ENCODE results near the gene ANP32A. TPM values are rescaled to one million over a fixed set of nuclear protein-coding genes. Genes with fewer than 3 reads are reported as not detected.
"Not testable (repeated sequence)": the region's sequence is repeated elsewhere in the genome, so short reads cannot be mapped to it uniquely, and the experiment has no call there.

Gene ANP32A
- total and polyA plus RNA-seq, 9 of the 15 experiments (the other 6 are each of a cell fraction or from before 2014, with no cell fraction given) = 13.2 to 656 (median 210) TPM

- Histone ChIP-seq H3K27me3 (ENCODE audit: control insufficient read depth in 2 of 2, insufficient read depth in 2 of 2, low read length in 2 of 2) (no peaks in the 10 kb centered on the region; a peak in 3 of 5 replicates), H3K4me1 (replicated peaks in 1 of 2; ENCODE audit: control insufficient read depth in 2 of 2, insufficient read depth in 2 of 2, low read length in 2 of 2) (no peaks in the 10 kb centered on the region), H3K36me3 (ENCODE audit: control insufficient read depth, insufficient read depth, low read length) (no peaks in the 10 kb centered on the region), H3K79me2 (ENCODE audit: control insufficient read depth, insufficient read depth, low read length) (no peaks in the 10 kb centered on the region), H3K4me3 (no peak overlapping the region), H3K27ac (ENCODE audit: extremely low read depth, low read depth, low read length) (no peak overlapping the region), H2AFZ (ENCODE audit: low read depth, low read length) (no peak overlapping the region), H3K9me1 (ENCODE audit: control insufficient read depth, insufficient read depth, low read length) (no peaks in the 10 kb centered on the region), H3K9ac (ENCODE audit: insufficient read depth in 1 of 2, low read depth in 2 of 2, low read length in 2 of 2) (no peak overlapping the region), H3K9me3 (replicated peaks; ENCODE audit: control insufficient read depth, insufficient read depth, low read depth, low read length) (no peaks in the 10 kb centered on the region), H4K20me1 (replicated peaks; ENCODE audit: control insufficient read depth, insufficient read depth, low read length) (no peaks in the 10 kb centered on the region), H3K4me2 (ENCODE audit: insufficient read depth, low read length) (no peak overlapping the region)
- DNase-seq (ENCODE audit: extremely low read depth in 1 of 4, low spot score in 3 of 4) (no peak), ATAC-seq (no peak), FAIRE-seq (no peak)
- intact Hi-C loops (cut with micrococcal nuclease) = no loop called here
- in situ Hi-C loops (cut with MboI) = no loop called here
- TF ChIP-seq LEF1 (IDR thresholded peaks at IDR 0.05) (no peak), ATF2 (CRISPR knock-in tag; IDR thresholded peaks at IDR 0.05) (no peak), ZNF316 (IDR thresholded peaks at IDR 0.05) (peak; percentile 63)
- BruUV-seq (replicated peaks) = no TSS peak
- CTCF ChIA-PET (ENCODE audit: low intra/inter-chr PET ratio) = interaction anchor here (0.6 kb wide), 1 partner anchor 593 kb away, joined by 3 read pairs; no protein-coding TSS in a partner anchor
- POLR2A ChIA-PET = interaction anchor here (2.4 kb wide), 1 partner anchor 10 kb away, joined by 7 read pairs; no protein-coding TSS in a partner anchor
Measured at GRCh38 chr15:68862415-68862814, 41.7 kb upstream of the ANP32A start.

- H2AFZ ChIP-seq (ENCODE audit: low read depth, low read length); DNase-seq (ENCODE audit: extremely low read depth in 1 of 4, low spot score in 3 of 4); H3K9me1 ChIP-seq (ENCODE audit: control insufficient read depth, insufficient read depth, low read length); BruUV-seq (replicated peaks); H3K4me2 ChIP-seq (ENCODE audit: insufficient read depth, low read length); H3K79me2 ChIP-seq (ENCODE audit: control insufficient read depth, insufficient read depth, low read length); FAIRE-seq; POLR2A ChIA-PET; H3K27ac ChIP-seq (ENCODE audit: extremely low read depth, low read depth, low read length); H3K36me3 ChIP-seq (ENCODE audit: control insufficient read depth, insufficient read depth, low read length); H3K4me1 ChIP-seq (replicated peaks in 1 of 2; ENCODE audit: control insufficient read depth in 2 of 2, insufficient read depth in 2 of 2, low read length in 2 of 2); ATAC-seq; H3K9ac ChIP-seq (ENCODE audit: insufficient read depth in 1 of 2, low read depth in 2 of 2, low read length in 2 of 2); H3K4me3 ChIP-seq; H3K27me3 ChIP-seq (ENCODE audit: control insufficient read depth in 2 of 2, insufficient read depth in 2 of 2, low read length in 2 of 2); in situ Hi-C loops (cut with MboI); H3K9me3 ChIP-seq (replicated peaks; ENCODE audit: control insufficient read depth, insufficient read depth, low read depth, low read length); CTCF ChIA-PET (ENCODE audit: low intra/inter-chr PET ratio); intact Hi-C loops (cut with micrococcal nuclease); H4K20me1 ChIP-seq (replicated peaks; ENCODE audit: control insufficient read depth, insufficient read depth, low read length): not testable (repeated sequence)
- WGBS (ENCODE audit: insufficient coverage, low coverage, missing lambda C conversion rate) = 8% methylated on average over 2 of the region's 4 CpGs
Measured at GRCh38 chr15:68858666-68859065, 38.0 kb upstream of the ANP32A start.

Data from K562 (cell line).